GM12875 (cell line): ENCODE results near the gene MILR1.
"Not testable (repeated sequence)": the region's sequence is repeated elsewhere in the genome, so short reads cannot be mapped to it uniquely, and the experiment has no call there.

Source experiments
- H3K4me3 ChIP-seq: one replicate; pipeline ENCODE4 v1.5.1; 2011; ENCODE audit warnings: low read depth, low read length, control low read depth
- CTCF ChIP-seq: IDR thresholded peaks from 2 replicates; pipeline ENCODE4 v1.5.1; 2011; ENCODE audit warnings: low read depth, mild to moderate bottlenecking, control low read depth, inconsistent platforms, low read length, moderate library complexity, borderline replicate concordance; ENCODE audit not compliant: insufficient read depth

MILR1 gene

GRCh38 chr17:64459284-64459747 lies 10.4 kb downstream of the MILR1 start:
- no peak for TF ChIP-seq CTCF

GRCh38 chr17:64459818-64460217 lies 10.9 kb downstream of the MILR1 start:
- H3K4me3 ChIP-seq, result not testable (repeated sequence)

More at GRCh38 chr17:64459284-64459747, 10.4 kb downstream of the MILR1 start:
- no peak overlapping the region for H3K4me3 ChIP-seq

GRCh38 chr17:64460955-64461354 lies 12.0 kb downstream of the MILR1 start:
- TF ChIP-seq CTCF, result no peak
- no peak overlapping the region for H3K4me3 ChIP-seq

DNA sequence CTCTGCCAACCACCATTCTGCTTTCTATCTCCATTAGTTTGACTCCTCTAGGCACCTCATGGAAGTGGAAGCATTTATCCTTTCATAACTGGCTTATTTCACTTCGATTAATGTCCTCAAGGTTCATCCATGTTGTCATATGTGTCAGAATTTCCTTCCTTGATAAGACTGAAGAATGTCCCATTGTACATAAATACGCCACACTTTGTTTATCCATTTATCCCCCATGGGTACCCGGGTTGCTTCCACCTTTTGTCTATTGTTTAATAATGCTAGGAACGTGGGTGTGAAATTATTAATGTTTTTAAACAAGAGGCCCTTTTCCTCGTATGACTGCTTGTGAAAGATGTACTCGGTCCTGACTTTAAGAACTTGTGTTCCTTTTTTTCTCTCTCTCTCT lies 12.9 kb downstream of the MILR1 start:
- H3K4me3 ChIP-seq, result no peak overlapping the region
- no peak for TF ChIP-seq CTCF

DNA sequence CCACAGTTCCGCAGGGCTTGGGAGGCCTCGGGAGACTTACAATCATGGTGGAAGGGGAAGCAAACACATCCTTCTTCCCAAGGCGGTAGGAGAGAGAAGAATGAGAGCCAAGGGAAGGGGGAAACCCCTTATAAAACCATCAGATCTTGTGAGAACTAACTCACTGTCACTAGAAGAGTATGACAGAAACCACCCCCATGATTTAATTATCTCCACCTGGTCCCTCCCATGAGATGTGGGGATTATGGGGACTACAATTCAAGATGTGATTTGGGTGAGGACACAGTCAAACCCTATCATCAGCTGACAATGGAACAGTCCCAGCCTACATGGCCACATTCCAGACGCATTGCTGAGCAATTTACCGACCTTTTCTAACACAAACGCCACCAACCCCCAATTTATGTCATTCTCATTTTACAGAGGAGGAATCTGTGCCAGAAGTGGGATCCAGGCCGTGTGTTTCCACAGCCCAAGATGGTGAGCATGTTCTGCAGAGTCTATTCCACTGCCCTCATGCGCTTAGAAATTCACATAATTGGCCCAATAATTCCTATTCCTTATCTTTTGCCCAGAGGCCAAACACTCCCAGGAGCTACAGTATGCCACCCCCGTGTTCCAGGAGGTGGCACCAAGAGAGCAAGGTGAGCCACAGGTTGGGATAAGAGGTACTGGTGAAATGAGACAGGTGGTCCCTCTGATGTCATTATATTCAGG lies 17.3 kb downstream of the MILR1 start:
- TF ChIP-seq CTCF, result no peak
- H3K4me3 ChIP-seq, result no peak overlapping the region

DNA sequence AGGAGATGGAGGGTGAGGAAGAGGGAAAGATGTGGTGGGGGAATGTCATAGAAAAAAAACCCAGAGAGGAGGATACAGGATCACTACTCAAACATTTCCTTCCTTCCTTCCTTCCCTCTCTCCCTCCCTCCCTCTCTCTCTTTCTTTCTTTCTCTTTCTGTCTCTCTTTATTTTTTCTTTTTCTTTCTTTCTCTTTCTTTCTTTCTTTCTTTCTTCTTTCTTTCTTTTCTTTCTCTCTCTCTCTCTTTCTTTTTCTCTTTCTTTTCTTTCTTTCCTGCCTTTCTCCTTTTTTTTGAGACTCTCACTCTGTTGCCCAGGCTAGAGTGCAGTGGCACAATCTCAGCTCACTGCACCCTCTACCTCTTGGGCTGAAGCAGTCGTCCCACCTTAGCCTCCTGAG lies 17.9 kb downstream of the MILR1 start:
- not testable (repeated sequence) for H3K4me3 ChIP-seq

DNA sequence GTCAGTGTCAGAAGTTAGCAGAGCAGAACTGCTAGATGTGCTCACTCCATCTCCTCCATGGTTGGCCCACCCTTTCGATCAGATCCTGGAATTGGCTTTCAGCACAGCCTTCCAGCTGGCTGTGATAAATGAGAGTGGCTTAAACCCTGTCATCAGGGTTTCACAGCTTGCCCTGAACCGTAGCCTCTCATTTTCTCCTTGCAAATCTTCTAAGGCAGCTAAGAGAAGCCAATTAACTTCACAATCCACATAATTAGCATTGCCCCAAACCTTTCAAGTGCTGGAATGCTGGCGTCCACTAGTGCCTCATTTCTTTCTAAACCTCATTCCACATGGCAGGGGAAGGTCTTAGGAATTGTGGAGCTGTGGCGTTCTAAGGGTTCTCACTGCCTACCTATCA lies 21.7 kb downstream of the MILR1 start:
- no peak for TF ChIP-seq CTCF
- H3K4me3 ChIP-seq, result no peak overlapping the region

DNA sequence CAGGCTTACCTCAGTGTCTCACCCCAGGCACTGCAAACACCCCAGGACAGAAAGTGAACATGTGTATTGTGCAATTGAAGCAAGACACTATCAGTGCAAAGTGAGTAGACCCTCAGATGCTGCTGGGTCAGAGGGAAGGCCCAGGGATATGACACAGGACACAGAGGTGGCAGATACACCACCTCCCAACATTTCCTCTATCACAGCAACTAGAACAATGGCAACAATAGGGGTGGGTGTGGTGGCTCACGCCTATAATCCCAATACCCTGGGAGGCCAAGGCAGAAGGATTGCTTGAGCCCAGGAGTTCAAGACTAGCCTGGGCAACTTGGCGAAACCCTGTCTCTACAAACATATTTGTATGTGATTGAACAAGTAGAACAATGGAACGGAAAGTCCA lies 22.5 kb downstream of the MILR1 start:
- no peak overlapping the region for H3K4me3 ChIP-seq
- no peak for TF ChIP-seq CTCF
